SHP77 (cell line): ENCODE results near the gene APOL4.
"Not testable (repeated sequence)": the region's sequence is repeated elsewhere in the genome, so short reads cannot be mapped to it uniquely, and the experiment has no call there.

Experiments used
- DNase-seq, 2 experiments: peaks; one replicate each; lab custom pipeline; 2025; lab: John Stamatoyannopoulos, UW

Gene APOL4

GRCh38 chr22:36206255-36206654 is 4.6 kb upstream of the APOL4 start:
- no peak for DNase-seq

DNA sequence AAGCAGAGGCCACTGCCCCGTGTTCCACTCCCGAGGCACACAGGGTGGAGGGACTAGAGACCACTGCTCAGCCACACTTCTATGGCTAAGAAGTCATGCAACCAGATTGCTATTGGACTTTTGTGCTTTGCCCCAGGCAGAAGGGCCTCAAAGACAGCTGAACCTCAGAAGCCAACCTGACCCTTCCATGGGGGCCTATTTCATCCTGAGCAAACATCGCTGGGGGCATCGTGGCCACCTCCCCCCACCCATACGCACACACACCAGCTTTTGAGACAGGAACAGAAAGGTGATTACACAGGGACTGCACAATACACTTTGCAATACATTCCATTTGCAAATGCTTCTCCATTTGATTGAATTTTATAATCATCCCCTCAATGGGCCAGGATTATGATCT is 4.0 kb upstream of the APOL4 start:
- not testable (repeated sequence) for DNase-seq

DNA sequence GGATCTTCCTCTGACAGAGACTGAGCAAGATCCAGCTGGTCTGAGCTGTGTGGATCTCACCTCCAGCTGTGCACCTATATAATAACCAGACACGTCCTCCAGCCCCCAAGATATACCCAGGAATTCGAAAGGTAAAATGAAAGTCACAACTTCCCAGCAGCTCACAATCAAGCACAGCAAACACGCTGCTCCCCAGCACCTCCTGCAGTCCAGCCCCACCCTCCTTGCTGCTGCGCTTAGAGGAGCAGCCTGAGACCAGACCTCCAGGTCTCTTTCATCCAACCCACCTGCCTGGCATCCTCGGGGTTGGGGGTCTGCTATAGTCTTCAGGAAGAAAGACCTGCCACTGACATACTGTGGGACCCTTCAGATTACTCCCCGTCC is 3.0 kb upstream of the APOL4 start:
- no peak for DNase-seq

- DNase-seq = no peak
Observed at GRCh38 chr22:36204001-36204631, 2.5 kb upstream of the APOL4 start.

GRCh38 chr22:36203441-36203840 is 1.8 kb upstream of the APOL4 start:
- DNase-seq = not testable (repeated sequence)

DNA sequence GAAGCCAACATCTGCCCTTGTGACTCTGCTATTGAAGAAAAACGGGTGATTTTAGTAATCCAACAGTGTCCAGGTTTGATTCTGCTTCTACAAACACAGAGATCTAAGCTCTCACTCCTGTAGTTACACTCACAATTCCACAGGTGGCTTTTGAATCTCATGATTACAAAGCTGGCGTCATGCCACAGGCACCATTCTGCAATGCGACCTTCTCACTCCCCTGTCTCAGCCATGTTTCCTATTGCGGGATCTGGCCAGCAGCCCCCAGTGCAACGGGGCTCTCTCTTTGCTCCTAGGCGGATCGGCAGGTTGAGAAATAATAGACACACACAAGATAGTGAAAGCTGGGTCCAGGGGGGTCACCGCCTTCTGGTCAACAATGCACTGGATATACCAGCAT is 1.3 kb upstream of the APOL4 start:
- DNase-seq = peak; percentile 48 to 52

DNA sequence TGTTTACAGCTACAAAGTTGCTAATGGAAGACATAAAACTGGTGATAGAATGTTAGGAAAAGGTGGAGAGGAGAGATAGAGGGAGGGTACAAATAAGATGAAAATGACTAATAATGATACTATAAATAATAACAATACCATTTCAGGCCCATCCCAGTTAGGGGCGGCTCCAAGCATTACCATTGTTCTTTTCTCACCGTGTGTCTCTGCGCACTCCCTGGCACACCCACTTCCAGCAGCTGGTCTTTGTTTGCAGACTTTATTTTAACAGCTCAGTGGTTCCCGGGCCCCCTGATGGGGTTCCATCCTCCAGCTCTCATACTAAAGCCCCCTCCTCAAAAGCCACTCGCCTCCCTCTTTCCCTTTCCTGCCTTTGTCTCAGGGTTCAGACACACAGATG is 584 bp downstream of the APOL4 start:
- not testable (repeated sequence) for DNase-seq

GRCh38 chr22:36199001-36199551 is 2.5 kb downstream of the APOL4 start:
- no peak for DNase-seq

GRCh38 chr22:36198536-36198935 is 3.1 kb downstream of the APOL4 start:
- DNase-seq = no peak

- DNase-seq = no peak
Observed at GRCh38 chr22:36197514-36198146, 4.0 kb downstream of the APOL4 start.

DNA sequence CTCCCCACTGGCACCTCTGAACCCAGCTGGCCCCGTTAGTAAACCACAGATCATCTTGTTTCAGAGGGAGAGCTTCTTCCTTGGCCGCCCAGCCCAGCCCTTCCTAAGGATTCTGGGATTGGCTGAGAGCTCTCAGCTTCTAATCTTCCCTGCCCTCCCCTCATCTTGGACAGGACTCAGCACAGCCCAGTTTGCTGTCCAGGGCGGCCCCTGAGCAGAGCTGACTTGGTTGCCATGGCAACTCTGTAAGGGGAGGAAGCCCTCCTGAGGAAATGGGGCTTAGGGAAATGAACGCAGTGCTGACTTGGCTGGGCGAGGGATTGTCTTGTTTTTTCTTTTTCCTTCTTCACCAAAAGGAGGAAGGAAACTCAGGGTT is 4.6 kb downstream of the APOL4 start:
- DNase-seq = no peak

GRCh38 chr22:36196254-36197064 is 5.2 kb downstream of the APOL4 start:
- no peak for DNase-seq

- DNase-seq = peak; percentile 34 to 37
Observed at GRCh38 chr22:36194971-36195370, 6.6 kb downstream of the APOL4 start.

- DNase-seq = no peak
Observed at GRCh38 chr22:36194385-36194784, 7.2 kb downstream of the APOL4 start.

DNA sequence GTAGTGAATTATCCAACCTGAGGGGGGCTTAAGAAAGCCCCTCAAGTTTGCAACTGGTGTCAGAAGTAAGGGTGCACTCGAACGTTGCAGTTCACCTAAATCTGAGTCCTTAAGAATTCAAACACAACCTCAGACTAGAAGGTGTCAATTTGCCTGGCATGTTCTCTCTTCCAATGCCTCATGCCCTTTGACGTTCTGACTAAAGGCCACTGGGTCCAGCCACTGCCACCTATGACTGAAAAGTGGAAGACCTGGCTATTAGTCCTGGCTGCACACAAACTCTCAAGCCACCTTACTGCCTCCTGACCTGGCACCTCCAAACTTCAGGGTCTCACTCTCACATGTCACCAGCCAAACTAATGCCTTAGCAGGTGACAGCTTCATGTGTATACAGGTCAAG is 8.0 kb downstream of the APOL4 start:
- no peak for DNase-seq

DNA sequence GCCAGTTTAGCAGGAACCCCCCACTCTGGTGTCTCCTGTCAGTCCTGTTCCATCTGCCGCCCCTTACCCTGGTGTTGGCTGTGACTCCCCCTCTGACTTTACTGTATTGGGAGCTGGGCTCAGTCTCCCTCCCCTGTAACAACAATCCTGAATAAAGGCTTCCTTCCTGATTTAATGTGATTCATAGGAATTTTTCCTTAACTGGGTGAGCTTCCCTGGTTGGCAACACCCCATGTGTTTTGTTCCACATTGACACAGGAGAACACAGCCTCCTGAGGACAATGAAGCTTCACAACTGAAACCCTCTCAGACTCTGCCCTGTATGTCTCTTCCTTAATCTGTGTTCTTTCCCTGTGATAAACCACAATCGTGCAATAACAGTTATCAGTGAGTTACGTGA is 8.4 kb downstream of the APOL4 start:
- no peak for DNase-seq

GRCh38 chr22:36192542-36192941 is 9.1 kb downstream of the APOL4 start:
- DNase-seq = no peak

DNA sequence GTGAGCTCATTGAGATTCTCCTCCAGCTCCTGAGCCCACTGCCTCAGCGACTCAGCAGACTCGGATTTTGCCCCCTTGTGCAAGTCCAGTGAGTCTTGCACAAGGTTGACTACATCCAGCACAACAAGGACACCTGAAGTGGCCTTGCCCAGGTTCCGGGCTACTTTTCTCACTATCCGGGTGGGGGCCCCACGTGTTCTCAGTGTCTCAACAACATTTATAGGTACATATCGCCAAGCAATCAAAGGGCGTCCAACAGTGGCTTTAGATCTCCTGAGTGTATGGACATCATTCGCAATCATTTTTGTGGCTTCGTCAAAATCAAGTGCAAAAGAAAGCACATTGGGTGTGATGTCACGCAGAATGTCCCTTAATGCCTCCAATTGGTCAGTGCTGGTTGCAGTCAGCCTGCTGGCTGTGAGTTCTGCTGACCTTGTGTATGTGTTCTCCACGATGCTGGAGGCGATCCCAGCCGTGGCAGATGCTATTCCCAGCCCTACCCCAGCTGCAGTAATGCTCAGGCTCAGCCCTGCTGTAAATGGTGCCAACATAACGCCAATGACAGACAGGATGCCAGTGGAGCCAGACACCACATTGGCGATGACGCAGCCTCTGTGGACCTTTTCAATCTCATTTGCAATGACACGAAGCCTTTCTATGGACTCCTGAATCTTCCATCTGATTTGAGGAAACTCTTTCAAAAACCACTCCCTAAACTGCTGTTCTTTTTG is 10.3 kb downstream of the APOL4 start:
- DNase-seq = no peak

- DNase-seq = not testable (repeated sequence)
Observed at GRCh38 chr22:36187862-36188261, 13.7 kb downstream of the APOL4 start.

DNA sequence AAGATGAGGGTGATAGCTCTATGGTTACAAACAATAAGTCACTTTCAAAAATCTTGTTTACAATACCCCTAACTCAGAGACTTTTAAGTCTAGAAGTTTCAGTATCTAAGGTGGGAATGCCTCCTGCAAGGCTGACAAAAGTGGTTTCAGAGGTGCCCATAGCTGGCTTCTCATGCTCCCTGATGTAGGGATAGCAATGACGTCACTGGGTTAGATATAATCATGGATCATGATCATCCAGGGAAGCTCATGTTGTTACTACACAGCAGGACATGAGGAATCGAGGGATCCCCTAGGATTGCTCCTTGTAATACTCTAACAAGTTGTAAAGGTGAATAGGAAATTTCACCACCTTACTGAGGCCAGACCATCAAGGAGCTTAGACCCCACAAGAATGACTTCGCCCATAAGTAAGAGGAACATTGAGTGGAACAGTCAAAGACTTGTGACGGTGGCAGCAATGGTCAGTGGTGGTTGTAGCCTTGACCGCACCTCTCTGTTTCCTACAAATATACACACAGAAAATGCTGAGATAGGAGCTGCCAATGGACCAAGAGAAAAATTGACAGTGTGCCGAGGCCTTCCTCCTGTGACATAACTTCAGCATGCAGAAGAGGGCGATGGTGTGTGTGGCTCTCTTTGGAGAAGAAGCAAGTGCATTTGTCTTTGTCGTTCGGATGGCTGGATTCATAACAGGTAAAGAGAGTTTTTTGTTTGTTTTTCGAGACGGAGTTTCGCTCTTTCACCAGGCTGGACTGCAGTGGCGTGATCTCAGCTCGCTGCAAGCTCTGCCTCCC is 15.6 kb downstream of the APOL4 start:
- DNase-seq = no peak

DNA sequence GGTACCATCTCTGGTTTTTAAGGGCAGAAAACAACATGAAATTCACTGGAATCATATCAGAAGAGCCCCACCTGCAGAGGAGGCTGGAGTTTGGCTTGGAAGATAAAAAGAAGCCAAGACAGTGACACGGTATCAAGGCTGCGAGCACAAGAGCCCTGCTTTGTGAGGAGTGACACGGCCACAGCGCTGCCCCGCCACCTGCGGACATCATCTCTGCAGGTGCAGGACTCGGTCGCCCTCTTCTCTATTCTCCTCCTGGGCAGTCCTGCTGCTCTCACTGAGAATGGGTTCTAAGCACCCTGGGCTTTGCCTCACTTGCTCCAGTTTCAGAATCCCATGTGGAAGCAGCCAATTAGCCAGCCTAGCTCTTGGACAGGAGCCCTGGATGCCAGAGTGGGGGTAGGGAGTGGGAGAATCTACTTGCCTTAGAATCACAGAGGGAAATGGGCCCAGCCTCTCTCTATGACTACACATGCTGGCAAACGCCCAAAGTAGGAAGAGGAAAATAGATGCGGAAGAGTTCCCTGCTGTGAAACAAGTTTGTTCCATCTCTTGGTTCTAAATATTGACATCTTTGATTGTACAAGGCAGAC is 17.1 kb downstream of the APOL4 start:
- DNase-seq = no peak
